Raji (cell line): ENCODE data around the gene TRIM42.

Source experiments
- POLR2A ChIP-seq: IDR thresholded peaks from 2 replicates; pipeline ENCODE4 v1.6.1; 2011; ENCODE audit warnings: low read depth, low read length, control low read depth; ENCODE audit not compliant: insufficient read depth

Gene TRIM42

GRCh38 chr3:140726066-140726465 lies 48.2 kb downstream of the TRIM42 start:
- no peak for TF ChIP-seq POLR2A

DNA sequence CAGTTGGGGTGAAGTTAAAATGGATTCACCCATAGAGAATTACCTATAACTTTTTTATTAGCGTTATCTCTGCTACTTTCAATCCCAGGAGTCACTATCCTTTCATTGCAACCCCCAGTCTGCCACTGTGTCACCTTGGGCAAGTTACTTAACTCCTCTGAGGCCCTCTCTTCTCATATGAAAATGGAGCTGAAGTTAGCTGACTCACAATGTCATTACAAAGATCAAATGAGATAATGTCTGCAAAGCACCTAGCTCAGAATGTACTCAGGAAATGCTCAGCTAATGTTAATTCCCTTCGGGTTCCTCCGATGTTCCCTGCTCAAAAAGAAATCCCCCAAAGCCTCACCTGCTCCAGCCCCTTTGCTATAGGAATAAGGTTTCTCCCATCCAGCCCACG lies 50.0 kb downstream of the TRIM42 start:
- no peak for TF ChIP-seq POLR2A

DNA sequence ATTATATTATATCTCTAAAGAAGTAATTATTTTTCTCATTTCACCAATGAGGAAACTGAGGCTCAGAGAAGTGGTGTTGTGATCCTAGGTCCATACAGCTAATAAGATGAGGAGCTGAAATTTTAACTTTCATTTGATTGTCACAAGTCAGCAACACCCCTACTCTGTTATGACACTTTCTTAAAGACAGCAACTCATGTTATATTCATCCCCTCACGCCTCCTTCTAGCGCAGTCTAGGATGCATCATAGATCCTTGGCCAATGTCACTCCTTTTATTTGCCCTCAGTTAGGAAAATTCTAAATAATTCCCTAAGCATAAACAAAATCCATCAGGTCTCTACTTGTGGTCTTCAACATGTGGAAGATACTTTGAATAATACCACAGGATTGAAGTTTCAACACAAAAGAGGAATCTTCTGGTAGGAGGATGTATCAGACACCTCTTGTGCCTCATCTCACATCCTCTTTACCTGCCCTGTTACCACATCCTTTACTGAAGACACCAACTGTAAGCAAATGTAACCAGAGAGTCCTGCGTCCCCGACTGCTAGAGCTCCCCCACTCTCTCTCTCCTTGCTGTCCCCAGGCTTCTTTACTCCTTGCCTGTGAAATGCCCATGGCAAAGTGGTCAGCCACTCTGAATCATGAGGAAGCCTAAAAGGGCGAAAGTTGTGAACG lies 53.7 kb downstream of the TRIM42 start:
- TF ChIP-seq POLR2A, result no peak

DNA sequence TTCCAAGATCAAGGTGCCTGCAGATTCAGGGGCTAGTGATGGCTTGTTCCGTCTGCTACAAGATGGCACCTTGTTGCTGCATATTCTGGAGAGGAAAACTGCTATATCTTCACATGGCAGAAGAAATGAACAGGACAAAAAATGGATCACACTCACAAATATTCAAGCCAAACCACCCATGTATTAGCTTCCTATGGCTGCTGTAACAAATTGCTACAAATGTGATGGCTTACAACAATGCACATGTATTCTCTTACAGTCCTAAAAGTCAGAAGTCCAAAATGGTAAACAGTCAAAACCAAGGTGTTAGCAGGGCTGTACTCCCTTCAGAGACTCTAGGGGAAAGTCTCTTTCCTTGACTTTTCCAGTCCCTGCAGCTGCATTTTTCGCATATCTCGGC lies 55.8 kb downstream of the TRIM42 start:
- no peak for TF ChIP-seq POLR2A

- TF ChIP-seq POLR2A, result no peak
These were observed 59.1 kb downstream of the TRIM42 start for GRCh38 chr3:140736863-140737460.

DNA sequence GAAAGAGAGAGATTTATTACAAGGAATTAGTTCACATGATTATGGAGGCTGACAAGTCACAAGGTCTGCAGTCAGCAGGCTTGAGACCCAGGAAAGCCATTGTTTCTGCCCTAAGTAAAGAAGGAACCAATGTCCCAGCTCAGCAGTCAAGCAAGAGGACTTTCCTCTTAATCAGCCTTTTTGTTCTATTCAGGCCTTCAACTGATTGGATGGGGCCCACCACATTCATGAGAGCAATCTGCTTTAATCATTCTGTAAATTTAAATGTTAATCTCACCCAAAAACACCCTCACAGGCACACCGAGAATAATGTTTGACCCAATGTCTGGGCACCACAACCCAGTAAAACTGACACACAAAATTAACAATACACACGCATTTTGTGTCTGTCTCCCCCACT lies 64.3 kb downstream of the TRIM42 start:
- TF ChIP-seq POLR2A, result no peak

DNA sequence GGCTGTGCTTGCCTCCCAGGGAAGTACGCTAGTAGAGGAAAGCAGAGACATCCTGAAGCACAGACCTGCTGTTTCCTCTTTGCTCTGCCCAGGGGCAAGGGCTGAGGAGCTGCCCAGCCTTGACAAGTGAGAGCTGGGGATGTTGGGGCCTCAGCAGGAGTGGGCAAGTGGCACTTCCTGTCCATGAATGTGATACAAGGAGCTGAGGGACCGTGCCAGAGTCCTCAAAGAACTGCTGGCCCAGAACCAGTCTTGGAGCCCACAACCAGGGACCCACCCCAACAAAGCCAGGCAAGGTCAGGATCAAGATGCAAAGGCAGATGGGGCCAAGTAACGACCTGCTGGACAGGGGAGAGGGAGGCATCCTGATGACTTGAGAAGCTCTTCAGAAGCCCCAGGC lies 70.3 kb downstream of the TRIM42 start:
- TF ChIP-seq POLR2A, result no peak

- no peak for TF ChIP-seq POLR2A
These were observed 71.0 kb downstream of the TRIM42 start for GRCh38 chr3:140748903-140749302.
